H1 (cell line): ENCODE data around the gene OSBPL2. TPM values are rescaled to one million over a fixed set of nuclear protein-coding genes. Genes with fewer than 3 reads are reported as not detected.

Experiments
- CTCF ChIA-PET: fragments of 300-600 bp; sonication (Branson Sonifier 250); formaldehyde crosslinking; loops from one replicate; lab custom pipeline; 2021; ENCODE audit not compliant: partially characterized antibody; lab: Charles Lee
- POLR2A ChIA-PET: fragments of 300-600 bp; sonication (Branson Sonifier 250); formaldehyde crosslinking; loops from one replicate; lab custom pipeline; 2021; ENCODE audit warnings: inconsistent platforms; ENCODE audit not compliant: partially characterized antibody; lab: Charles Lee
- DNase-seq, 2 experiments: peaks; one replicate each; pipeline versions ENCODE4 v3.0.0 to v3.0.0-alpha.2; 2010 to 2022; ENCODE audit warnings: low spot score in 2 of 2, low read depth in 1 of 2, mixed read lengths in 1 of 2
- FAIRE-seq: peaks from 2 replicates; lab custom pipeline; 2011; peaks lifted over from hg19 to GRCh38; lab: Jason Lieb, UNC
- H2AFZ ChIP-seq: 2 replicates; pipeline ENCODE4 v1.8.1; 2012; ENCODE audit warnings: low read length, inconsistent platforms
- H2AK5ac ChIP-seq: 2 replicates; pipeline ENCODE4 v1.6.1; 2013; ENCODE audit warnings: low read depth, low read length
- H2BK120ac ChIP-seq: replicated peaks from 2 replicates; pipeline ENCODE3; 2013; ENCODE audit warnings: low read depth, low read length, inconsistent platforms
- H2BK12ac ChIP-seq: 2 replicates; pipeline ENCODE4 v1.6.1; 2013; ENCODE audit warnings: low read depth, low read length
- H2BK15ac ChIP-seq: 2 replicates; pipeline ENCODE4 v1.6.1; 2013; ENCODE audit warnings: low read length
- H2BK20ac ChIP-seq: 2 replicates; pipeline ENCODE4 v1.6.1; 2013; ENCODE audit warnings: low read length
- H2BK5ac ChIP-seq: 2 replicates; pipeline ENCODE4 v1.6.1; 2013; ENCODE audit warnings: low read depth, low read length
- H3K14ac ChIP-seq: 2 replicates; pipeline ENCODE4 v1.6.1; 2013; ENCODE audit warnings: inconsistent platforms; ENCODE audit not compliant: insufficient read length
- H3K18ac ChIP-seq: 2 replicates; pipeline ENCODE4 v1.6.1; 2013; ENCODE audit warnings: low read length; ENCODE audit errors: extremely low read depth
- H3K23ac ChIP-seq: 2 replicates; pipeline ENCODE4 v1.6.1; 2013; ENCODE audit warnings: inconsistent platforms; ENCODE audit not compliant: insufficient read length
- H3K23me2 ChIP-seq: 2 replicates; pipeline ENCODE4 v1.6.1; 2013; ENCODE audit warnings: low read depth, low read length
- H3K27ac ChIP-seq: 2 replicates; pipeline ENCODE4 v1.6.1; 2011; ENCODE audit warnings: low read depth, low read length, inconsistent platforms
- H3K27me3 ChIP-seq, 4 experiments: replicated peaks in 1 of 4; 1 replicate in 1 of 4; 2 replicates in 3 of 4; pipeline versions ENCODE4 v1.6.1 to v1.8.1; 2011 to 2013; ENCODE audit warnings: low read length in 3 of 4, mild to moderate bottlenecking in 3 of 4, inconsistent platforms in 2 of 4, mixed read lengths in 2 of 4, moderate library complexity in 1 of 4; ENCODE audit not compliant: control insufficient read depth in 3 of 4, insufficient read depth in 3 of 4; ENCODE audit errors: extremely low read depth in 1 of 4
- H3K36me3 ChIP-seq, 4 experiments: 2 replicates each; pipeline versions ENCODE4 v1.6.1 to v1.8.1; 2011 to 2013; ENCODE audit warnings: mild to moderate bottlenecking in 4 of 4, low read length in 3 of 4, moderate library complexity in 2 of 4, control low read depth in 1 of 4, inconsistent platforms in 1 of 4; ENCODE audit not compliant: insufficient read depth in 4 of 4, control insufficient read depth in 2 of 4
- H3K4ac ChIP-seq: replicated peaks from 2 replicates; pipeline ENCODE3; 2013; ENCODE audit warnings: low read length, low read depth, mixed read lengths, inconsistent platforms; ENCODE audit not compliant: insufficient read length
- H3K4me1 ChIP-seq, 4 experiments: replicated peaks in 1 of 4; 1 replicate in 1 of 4; 2 replicates in 3 of 4; pipeline versions ENCODE4 v1.6.1 to v1.8.1; 2011 to 2013; ENCODE audit warnings: low read length in 3 of 4, inconsistent platforms in 2 of 4, mixed read lengths in 1 of 4; ENCODE audit not compliant: insufficient read depth in 4 of 4, control insufficient read depth in 3 of 4
- H3K4me2 ChIP-seq, 2 experiments: 2 replicates each; pipeline versions ENCODE4 v1.6.1 to v1.8.1; 2011 to 2013; ENCODE audit warnings: low read depth in 2 of 2, low read length in 2 of 2, control low read depth in 1 of 2, inconsistent platforms in 1 of 2, mild to moderate bottlenecking in 1 of 2; ENCODE audit not compliant: insufficient read depth in 1 of 2
- H3K4me3 ChIP-seq, 4 experiments: fragments of 200-600, 300-600 bp in 1 of 4; sonication (generic), shearing (Covaris generic), sonication (Bioruptor Twin) in 1 of 4; 2 replicates each; pipeline versions ENCODE4 v1.5.1 to v1.8.1; 2011 to 2016; ENCODE audit warnings: low read length in 4 of 4, low read depth in 3 of 4, control low read depth in 2 of 4, inconsistent platforms in 2 of 4, mild to moderate bottlenecking in 2 of 4, mixed read lengths in 1 of 4, moderate library complexity in 1 of 4; ENCODE audit not compliant: insufficient read depth in 2 of 4; ENCODE audit errors: extremely low read depth in 1 of 4
- H3K56ac ChIP-seq: replicated peaks from 2 replicates; pipeline ENCODE3; 2013; ENCODE audit warnings: low read depth, mild to moderate bottlenecking, mixed read lengths, low read length, inconsistent platforms; ENCODE audit not compliant: insufficient read length
- H3K79me1 ChIP-seq: 2 replicates; pipeline ENCODE4 v1.6.1; 2013; ENCODE audit warnings: low read depth, low read length, control low read depth
- H3K79me2 ChIP-seq, 2 experiments: 2 replicates each; pipeline versions ENCODE4 v1.6.1 to v1.8.1; 2012 to 2013; ENCODE audit warnings: low read length in 2 of 2, mild to moderate bottlenecking in 2 of 2, inconsistent platforms in 1 of 2; ENCODE audit not compliant: insufficient read depth in 2 of 2, control insufficient read depth in 1 of 2
- H3K9ac ChIP-seq, 4 experiments: replicated peaks in 1 of 4; 1 replicate in 1 of 4; 2 replicates in 3 of 4; pipeline versions ENCODE4 v1.6.1 to v1.8.1; 2011 to 2013; ENCODE audit warnings: low read depth in 3 of 4, low read length in 3 of 4, control low read depth in 2 of 4, mild to moderate bottlenecking in 2 of 4, moderate library complexity in 2 of 4, inconsistent platforms in 1 of 4; ENCODE audit errors: extremely low read depth in 1 of 4
- H3K9me3 ChIP-seq, 2 experiments: 2 replicates each; pipeline versions ENCODE4 v1.6.1 to v1.8.1; 2012 to 2013; ENCODE audit warnings: mild to moderate bottlenecking in 2 of 2, moderate library complexity in 2 of 2, control low read depth in 1 of 2, inconsistent platforms in 1 of 2, low read depth in 1 of 2, low read length in 1 of 2, mixed read lengths in 1 of 2; ENCODE audit not compliant: insufficient read depth in 2 of 2
- H4K20me1 ChIP-seq, 2 experiments: replicated peaks in 1 of 2; 2 replicates each; pipeline versions ENCODE3 to v1.8.1; 2011 to 2013; ENCODE audit warnings: inconsistent platforms in 2 of 2, low read length in 2 of 2, mild to moderate bottlenecking in 1 of 2; ENCODE audit not compliant: insufficient read depth in 2 of 2, control insufficient read depth in 1 of 2
- H4K5ac ChIP-seq: 2 replicates; pipeline ENCODE4 v1.6.1; 2013; ENCODE audit warnings: low read length, low read depth, mixed read lengths, inconsistent platforms; ENCODE audit not compliant: insufficient read length
- H4K8ac ChIP-seq: 2 replicates; pipeline ENCODE4 v1.8.0; 2013; ENCODE audit warnings: mild to moderate bottlenecking, moderate library complexity, low read length, inconsistent platforms; ENCODE audit not compliant: insufficient read depth; ENCODE audit errors: extremely low read depth
- H4K91ac ChIP-seq: replicated peaks from 2 replicates; pipeline ENCODE3; 2013; ENCODE audit warnings: low read length, mixed read lengths, inconsistent platforms; ENCODE audit not compliant: insufficient read length
- CREB1 ChIP-seq: IDR thresholded peaks from 2 replicates; pipeline ENCODE4 v1.6.1; 2012; ENCODE audit warnings: inconsistent platforms
- NRF1 ChIP-seq: IDR thresholded peaks from 2 replicates; pipeline ENCODE4 v1.6.1; 2011; ENCODE audit warnings: mild to moderate bottlenecking, low read depth, low read length, improper control_type of control experiment
- TAF7 ChIP-seq: optimal IDR thresholded peaks from 2 replicates; pipeline ENCODE3; 2011; ENCODE audit warnings: low read depth, mild to moderate bottlenecking, inconsistent platforms, low read length, moderate library complexity, borderline replicate concordance
- TCF12 ChIP-seq: IDR thresholded peaks from 2 replicates; pipeline ENCODE4 v1.6.1; 2011; ENCODE audit warnings: low read depth, mild to moderate bottlenecking, low read length
- WGBS, 2 experiments: shearing (Covaris generic) in 1 of 2; methylation state at CpG; one replicate each; pipeline versions ENCODE4 v1.1.6 to v1.1.7; 2013 to 2015; ENCODE audit warnings: low lambda C conversion rate in 2 of 2, mixed read lengths in 2 of 2, inconsistent platforms in 1 of 2, low coverage in 1 of 2, missing lambda C conversion rate in 1 of 2; ENCODE audit not compliant: insufficient replicate concordance in 2 of 2, insufficient coverage in 1 of 2, insufficient read length in 1 of 2; ENCODE audit errors: extremely low coverage in 1 of 2, missing lambda C conversion rate in 1 of 2; 5-methylcytosine and 5-hydroxymethylcytosine counted together
- polyA plus RNA-seq, 7 experiments: library from polyadenylated mRNA; depleted of rRNA in 3 of 7; stranded (reverse) in 5 of 7; unstranded in 2 of 7; fragments of >200 nt in 5 of 7; fragments of 200-250 nt in 2 of 7; gene quantifications; 1 replicate in 5 of 7; 2 replicates in 1 of 7; 4 replicates in 1 of 7; pipeline versions ENCODE4 v1.2.1 to v1.2.3, GENCODE V29; 2011 to 2013; ENCODE audit warnings: missing spikeins in 2 of 7, mixed read lengths in 2 of 7
- total RNA-seq: library from RNA; stranded (reverse); fragmentation: NEBNext Ultra II Directional; extraction: Animal tissue kit (Norgen Biotek cat#: 25700); gene quantifications from 2 replicates; pipeline ENCODE4 v1.2.1, GENCODE V29; 2021

OSBPL2 gene
- total and polyA plus RNA-seq, 2 of the 8 experiments (the other 6 are each of a cell fraction or from before 2014, with no cell fraction given) = 11.7 to 42.4 TPM

- Histone ChIP-seq H3K9ac (no peak overlapping the region), H3K18ac (no peak overlapping the region), H3K23ac (no peak overlapping the region), H4K5ac (no peak overlapping the region), H4K8ac (no peak overlapping the region), H2AK5ac (no peak overlapping the region), H3K36me3 (peaks cover 2 to 24% (median 15%) of the 10 kb centered on the region in 4 experiments; a peak in 6 of 8 replicates), H2BK120ac (no peak overlapping the region), H3K9me3 (peaks cover 0 to 2% of the 10 kb centered on the region in 2 experiments; a peak in 2 of 4 replicates), H3K79me1 (peaks cover 6% of the 10 kb centered on the region), H2BK12ac (no peak overlapping the region), H3K4me2 (no peak overlapping the region), H3K27ac (no peak overlapping the region), H3K79me2 (peaks cover 0 to 2% of the 10 kb centered on the region in 2 experiments; a peak in 1 of 4 replicates), H3K4me3 (no peak overlapping the region), H4K91ac (no peak overlapping the region), H3K4me1 (no peaks in the 10 kb centered on the region), H2BK20ac (no peak overlapping the region), H2BK15ac (no peak overlapping the region), H2AFZ (no peak overlapping the region), H3K23me2 (no peaks in the 10 kb centered on the region), H3K14ac (no peak overlapping the region), H2BK5ac (no peak overlapping the region; the same call in 1 of the 2 replicates), H3K27me3 (no peaks in the 10 kb centered on the region), H4K20me1 (peaks cover 2 to 8% of the 10 kb centered on the region in 2 experiments), H3K56ac (no peak overlapping the region), H3K4ac (no peak overlapping the region)
- FAIRE-seq = no peak
- POLR2A ChIA-PET = interaction anchor here (1.1 to 1.3 kb wide), 2 partner anchors 9 to 11 kb away, joined by 4 read pairs; no protein-coding TSS in a partner anchor
- WGBS, 2 experiments = 95% methylated on average over 14 of the region's 14 CpGs; no CpG with 5 or more reads in 1 of the 2 experiments
- DNase-seq = no peak
- CTCF ChIA-PET = interaction anchor here (1.2 to 1.3 kb wide), 2 partner anchors 31 to 61 kb away, joined by 3 to 5 read pairs; no protein-coding TSS in a partner anchor
- no peak for TF ChIP-seq CREB1
- TF ChIP-seq NRF1 = no peak
- no peak for TF ChIP-seq TCF12
- no peak for TF ChIP-seq TAF7
Measured at GRCh38 chr20:62263396-62263795, 25.1 kb downstream of the OSBPL2 start.
